T-helper 1 cell treated with Interleukin-12 subunit alpha and Interleukin-12 subunit beta and Interleukin-4 antibody, amounts not matched to agents 30 μg/mL and 1 μg/mL, for 36 hours (primary cell): ENCODE results near the gene EFNB2.

Experiments
- H3K27ac Mint-ChIP-seq: one replicate; pipeline ENCODE4 v1.8.0; 2021; ENCODE audit warnings: mild to moderate bottlenecking, mixed read lengths
- H3K27me3 Mint-ChIP-seq: one replicate; pipeline ENCODE4 v1.8.0; 2021; ENCODE audit warnings: low read depth, mixed read lengths
- H3K36me3 Mint-ChIP-seq: one replicate; pipeline ENCODE4 v1.8.0; 2021; ENCODE audit warnings: low read depth, mixed read lengths
- H3K4me1 Mint-ChIP-seq: one replicate; pipeline ENCODE4 v1.8.0; 2021; ENCODE audit warnings: low read depth, mixed read lengths
- H3K4me3 Mint-ChIP-seq: one replicate; pipeline ENCODE4 v1.8.0; 2021; ENCODE audit warnings: mild to moderate bottlenecking, moderate library complexity, mixed read lengths
- H3K9me3 Mint-ChIP-seq: one replicate; pipeline ENCODE4 v1.8.0; 2021; ENCODE audit warnings: mixed read lengths

EFNB2 gene

GRCh38 chr13:106533943-106534638, 1.4 kb downstream of the EFNB2 start:
- H3K4me3 Mint-ChIP-seq, result peak overlapping the region; percentile 46
- peaks cover 58% of the 10 kb centered on the region for H3K27me3 Mint-ChIP-seq
- peaks cover 18% of the 10 kb centered on the region for H3K4me1 Mint-ChIP-seq
- no peak overlapping the region for H3K27ac Mint-ChIP-seq
- H3K36me3 Mint-ChIP-seq, result no peaks in the 10 kb centered on the region
- no peaks in the 10 kb centered on the region for H3K9me3 Mint-ChIP-seq

DNA sequence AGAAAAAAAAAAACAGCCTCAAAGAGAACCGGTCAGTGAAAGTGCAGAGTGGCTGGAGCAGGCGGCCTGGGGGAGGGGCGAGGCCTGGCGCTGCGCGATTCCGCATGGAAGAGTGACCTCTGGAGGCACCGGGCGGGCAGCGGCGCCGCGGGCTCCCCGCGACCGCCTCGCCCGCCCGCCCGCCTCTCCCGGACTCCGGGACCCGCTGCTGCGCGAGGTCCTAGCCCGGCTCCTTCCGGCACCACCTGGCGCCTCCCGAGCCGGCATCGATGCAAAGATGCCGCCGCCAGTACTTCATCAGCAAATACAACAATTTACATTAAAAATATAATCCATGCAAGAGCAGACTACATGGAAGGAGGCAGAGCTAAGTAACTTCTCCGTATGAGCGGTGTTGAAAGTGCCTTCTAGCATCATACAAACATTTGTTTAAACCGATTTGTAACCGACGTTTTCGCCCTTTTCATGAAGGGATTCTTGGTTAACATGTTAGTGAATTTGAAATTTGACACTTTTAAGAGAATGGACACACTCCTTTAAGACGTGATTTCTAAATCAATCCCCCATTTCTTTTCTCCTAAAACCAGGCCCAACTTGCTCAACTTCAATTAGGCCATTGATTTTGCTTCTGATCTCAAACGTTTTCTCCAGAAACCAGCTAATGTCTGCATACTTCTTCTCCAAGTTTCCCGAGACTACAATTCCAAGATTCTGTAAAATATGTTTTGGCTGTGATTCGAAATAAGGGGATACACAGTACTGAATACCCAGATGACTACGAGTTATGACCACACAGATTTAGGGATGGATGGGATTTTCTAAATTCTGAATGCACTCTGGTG, 2.1 kb downstream of the EFNB2 start:
- H3K27ac Mint-ChIP-seq, result peak overlapping the region; percentile 65
- peak overlapping the region; percentile 42 for H3K4me3 Mint-ChIP-seq
- peaks cover 18% of the 10 kb centered on the region for H3K4me1 Mint-ChIP-seq
- H3K9me3 Mint-ChIP-seq, result no peaks in the 10 kb centered on the region
- H3K36me3 Mint-ChIP-seq, result no peaks in the 10 kb centered on the region
- H3K27me3 Mint-ChIP-seq, result peaks cover 62% of the 10 kb centered on the region

DNA sequence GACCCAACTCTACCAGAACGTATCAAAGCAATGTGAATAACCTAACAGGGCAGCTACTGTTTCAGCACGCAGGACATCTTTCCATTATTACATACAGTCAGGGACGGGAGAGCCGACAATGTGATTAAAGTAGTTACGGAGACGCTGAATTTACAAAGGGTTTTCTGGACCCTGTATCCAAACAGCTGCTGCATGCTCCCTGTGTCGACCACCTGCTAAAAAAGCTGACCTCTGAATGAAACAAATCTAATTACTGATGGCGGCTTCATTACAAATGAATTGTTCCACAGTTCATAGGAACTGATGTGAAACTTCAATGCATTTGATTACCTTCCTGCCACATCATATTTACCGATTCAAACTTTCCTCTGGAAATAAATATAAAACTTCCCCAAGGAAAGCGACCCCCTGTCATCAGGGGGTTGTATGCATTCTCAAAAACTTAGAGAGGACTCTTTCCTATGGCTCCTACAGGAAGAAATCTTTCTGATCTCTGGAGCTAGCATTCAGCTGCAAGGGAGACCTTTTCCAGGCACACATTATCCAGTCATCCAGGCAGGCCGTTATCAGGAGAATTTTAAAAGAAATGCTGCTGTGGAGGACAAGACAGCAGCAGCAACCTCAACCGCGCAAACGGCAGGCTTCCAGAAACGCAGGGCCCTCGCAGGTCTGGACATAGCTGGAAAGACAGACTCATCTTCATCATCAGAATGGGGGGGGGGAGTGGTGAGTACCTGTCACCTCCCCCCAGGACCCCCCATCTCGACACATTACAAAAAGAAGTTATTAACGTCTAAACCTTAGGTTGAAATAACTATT, 3.1 kb downstream of the EFNB2 start:
- H3K27ac Mint-ChIP-seq, result no peak overlapping the region
- H3K4me3 Mint-ChIP-seq, result peak overlapping the region; percentile 23
- no peaks in the 10 kb centered on the region for H3K9me3 Mint-ChIP-seq
- H3K27me3 Mint-ChIP-seq, result peaks cover 71% of the 10 kb centered on the region
- H3K4me1 Mint-ChIP-seq, result peaks cover 18% of the 10 kb centered on the region
- no peaks in the 10 kb centered on the region for H3K36me3 Mint-ChIP-seq

DNA sequence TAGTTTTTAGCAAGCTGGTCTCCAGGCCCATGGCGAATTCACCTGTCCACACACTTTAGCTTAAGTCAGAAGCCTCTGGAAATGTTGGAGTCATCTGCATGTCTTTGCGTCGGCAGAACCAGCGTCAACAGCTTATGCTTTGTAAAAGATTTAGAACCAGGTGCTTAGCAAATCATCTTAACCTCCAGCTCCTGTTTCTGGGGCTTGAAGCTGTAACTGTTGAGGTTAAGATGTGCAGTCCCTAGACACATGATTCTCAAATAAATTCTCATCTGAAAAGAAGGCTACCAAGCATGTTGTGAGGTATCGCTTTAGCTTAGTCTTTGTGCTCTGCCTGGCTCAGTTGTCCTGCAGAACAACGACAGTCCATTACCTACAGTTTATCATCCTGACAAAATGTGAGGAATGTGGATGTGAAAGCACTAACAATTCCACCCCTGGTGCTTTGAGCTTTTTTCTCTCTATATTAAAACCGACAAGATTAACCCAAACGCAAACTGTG, 4.4 kb downstream of the EFNB2 start:
- H3K9me3 Mint-ChIP-seq, result no peaks in the 10 kb centered on the region
- peaks cover 15% of the 10 kb centered on the region for H3K4me1 Mint-ChIP-seq
- peaks cover 63% of the 10 kb centered on the region for H3K27me3 Mint-ChIP-seq
- H3K4me3 Mint-ChIP-seq, result no peak overlapping the region
- H3K27ac Mint-ChIP-seq, result no peak overlapping the region
- H3K36me3 Mint-ChIP-seq, result no peaks in the 10 kb centered on the region

DNA sequence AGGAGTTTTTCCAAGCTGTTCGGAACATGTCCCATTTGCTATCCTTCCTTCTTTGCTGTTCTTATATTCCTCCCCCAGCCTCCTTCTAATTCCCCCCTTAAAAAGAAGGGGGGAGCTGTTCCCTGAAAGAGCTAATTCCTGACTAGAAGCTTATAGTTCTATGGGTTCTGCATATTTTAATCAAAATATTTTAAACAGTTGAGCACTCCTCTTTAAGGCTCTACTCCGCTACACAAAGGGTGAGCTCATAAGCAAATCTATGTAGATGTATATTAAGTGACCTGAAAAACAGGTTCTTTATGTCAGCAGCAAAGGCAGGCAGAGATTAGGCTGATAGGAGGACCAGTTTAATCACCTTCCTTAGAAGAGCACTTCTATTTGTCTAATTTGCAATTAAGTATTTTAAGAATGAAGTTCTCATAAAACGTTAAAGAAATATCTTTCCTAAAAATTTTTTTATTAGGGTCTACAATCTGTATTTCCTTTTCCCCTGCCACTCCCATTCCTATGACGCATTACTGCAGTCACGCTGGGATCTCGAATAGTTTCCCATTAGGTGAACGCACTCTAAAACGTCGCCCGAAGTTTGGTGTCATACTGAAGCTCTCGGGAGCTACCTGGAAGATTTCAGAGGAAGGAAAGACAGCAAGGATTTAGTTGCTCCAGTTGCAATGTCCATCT, 5.2 kb downstream of the EFNB2 start:
- no peak overlapping the region for H3K27ac Mint-ChIP-seq
- H3K4me3 Mint-ChIP-seq, result no peak overlapping the region
- no peaks in the 10 kb centered on the region for H3K9me3 Mint-ChIP-seq
- peaks cover 63% of the 10 kb centered on the region for H3K27me3 Mint-ChIP-seq
- no peaks in the 10 kb centered on the region for H3K36me3 Mint-ChIP-seq
- peaks cover 15% of the 10 kb centered on the region for H3K4me1 Mint-ChIP-seq

DNA sequence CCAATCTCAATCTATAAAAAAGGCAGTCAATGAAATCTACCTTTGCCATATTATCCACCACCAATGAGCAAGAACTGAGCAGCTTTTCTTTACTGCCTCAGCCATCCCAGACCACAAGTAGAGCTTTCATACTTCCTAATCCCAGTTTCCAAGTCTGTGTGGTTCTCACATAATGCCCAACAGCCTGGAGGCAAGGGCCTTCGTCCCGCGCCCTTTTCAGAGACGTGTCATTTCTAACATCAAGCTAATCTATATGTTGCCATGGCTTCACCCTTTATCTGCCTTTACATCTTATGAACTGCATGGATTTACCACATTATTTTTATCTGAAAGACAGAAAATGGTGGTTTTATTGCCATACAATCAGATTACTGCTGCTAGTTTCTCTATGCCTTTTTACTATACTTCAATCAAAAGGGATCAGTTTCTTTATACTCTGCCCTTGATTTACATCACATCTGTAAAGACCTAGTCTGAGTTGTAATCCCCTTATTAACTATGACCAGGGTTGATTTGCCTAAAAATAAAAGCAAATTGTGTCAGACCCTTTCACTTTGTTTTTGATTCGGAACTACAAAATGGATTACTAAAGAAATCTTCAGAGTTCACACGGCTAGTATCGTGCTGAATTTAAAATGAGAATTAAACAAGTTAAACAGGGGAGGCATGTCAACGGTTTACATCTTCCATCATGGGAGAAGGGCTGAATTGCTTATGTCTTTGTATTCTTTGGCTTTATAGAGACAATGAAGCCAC, 5.9 kb downstream of the EFNB2 start:
- peaks cover 15% of the 10 kb centered on the region for H3K4me1 Mint-ChIP-seq
- H3K27ac Mint-ChIP-seq, result no peak overlapping the region
- no peak overlapping the region for H3K4me3 Mint-ChIP-seq
- peaks cover 64% of the 10 kb centered on the region for H3K27me3 Mint-ChIP-seq
- no peaks in the 10 kb centered on the region for H3K36me3 Mint-ChIP-seq
- no peaks in the 10 kb centered on the region for H3K9me3 Mint-ChIP-seq

GRCh38 chr13:106528718-106529414, 6.6 kb downstream of the EFNB2 start:
- H3K27me3 Mint-ChIP-seq, result peaks cover 63% of the 10 kb centered on the region

GRCh38 chr13:106527826-106528225, 7.6 kb downstream of the EFNB2 start:
- Mint-ChIP-seq H3K27me3 (peaks cover 52% of the 10 kb centered on the region), H3K9me3 (no peaks in the 10 kb centered on the region), H3K4me3 (no peak overlapping the region), H3K27ac (no peak overlapping the region), H3K4me1 (peaks cover 5% of the 10 kb centered on the region), H3K36me3 (no peaks in the 10 kb centered on the region)

More at GRCh38 chr13:106528718-106529414, 6.6 kb downstream of the EFNB2 start:
- Mint-ChIP-seq H3K36me3 (no peaks in the 10 kb centered on the region), H3K27ac (no peak overlapping the region), H3K9me3 (no peaks in the 10 kb centered on the region), H3K4me1 (peaks cover 13% of the 10 kb centered on the region), H3K4me3 (no peak overlapping the region)

DNA sequence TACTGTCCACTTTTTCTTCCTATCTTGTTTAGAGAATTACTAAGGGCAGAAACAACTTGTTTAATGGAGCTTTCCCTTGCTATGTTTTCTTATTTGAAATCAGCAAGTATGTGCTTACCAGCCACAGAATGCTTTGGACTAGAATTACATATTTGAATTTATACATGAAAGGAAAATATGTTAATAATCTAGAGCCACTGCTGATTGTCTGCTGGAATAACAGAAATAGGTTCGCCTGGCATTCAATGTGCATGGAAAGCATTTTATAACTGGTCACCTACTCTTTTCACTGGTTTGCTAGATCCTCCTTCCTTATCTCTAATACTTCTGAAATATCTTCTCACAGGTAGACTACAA, 8.0 kb downstream of the EFNB2 start:
- Mint-ChIP-seq H3K36me3 (no peaks in the 10 kb centered on the region), H3K27ac (no peak overlapping the region), H3K27me3 (peaks cover 48% of the 10 kb centered on the region), H3K9me3 (no peaks in the 10 kb centered on the region), H3K4me3 (no peak overlapping the region), H3K4me1 (peaks cover under 1% of the 10 kb centered on the region)

DNA sequence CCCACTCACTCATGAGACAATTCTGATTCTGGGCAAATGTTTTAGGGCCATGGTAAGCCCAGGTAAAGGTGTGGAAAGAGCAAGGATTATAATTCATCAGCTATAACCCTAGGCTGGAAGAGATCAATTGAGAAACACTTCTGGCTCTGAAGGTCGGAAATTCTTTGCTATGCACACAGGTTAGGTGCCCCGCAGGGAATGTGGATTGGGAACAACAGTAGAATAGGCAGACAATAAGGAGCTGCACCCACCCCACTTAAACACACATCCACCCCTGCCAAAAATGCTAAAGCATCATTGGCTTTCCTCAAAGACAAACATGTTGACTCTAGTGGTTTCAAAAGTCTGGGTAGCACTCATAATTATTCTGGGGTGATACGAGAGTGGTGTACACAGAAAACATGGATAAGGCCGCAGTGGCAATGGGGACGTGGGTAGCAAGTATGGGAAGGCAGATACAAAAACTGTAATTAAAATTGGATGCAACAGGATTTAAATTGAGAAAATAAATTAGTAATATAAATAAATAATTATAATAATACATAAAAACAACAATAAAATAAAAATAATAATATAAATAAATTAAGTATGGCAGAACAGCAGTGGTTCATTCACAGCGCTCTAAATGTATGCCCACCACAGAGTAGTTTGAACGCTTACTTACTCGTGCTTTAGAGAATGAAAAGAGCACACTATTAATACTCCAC, 8.6 kb downstream of the EFNB2 start:
- Mint-ChIP-seq H3K9me3 (no peaks in the 10 kb centered on the region), H3K4me1 (no peaks in the 10 kb centered on the region), H3K4me3 (no peak overlapping the region), H3K27ac (no peak overlapping the region), H3K36me3 (no peaks in the 10 kb centered on the region), H3K27me3 (peaks cover 44% of the 10 kb centered on the region)

DNA sequence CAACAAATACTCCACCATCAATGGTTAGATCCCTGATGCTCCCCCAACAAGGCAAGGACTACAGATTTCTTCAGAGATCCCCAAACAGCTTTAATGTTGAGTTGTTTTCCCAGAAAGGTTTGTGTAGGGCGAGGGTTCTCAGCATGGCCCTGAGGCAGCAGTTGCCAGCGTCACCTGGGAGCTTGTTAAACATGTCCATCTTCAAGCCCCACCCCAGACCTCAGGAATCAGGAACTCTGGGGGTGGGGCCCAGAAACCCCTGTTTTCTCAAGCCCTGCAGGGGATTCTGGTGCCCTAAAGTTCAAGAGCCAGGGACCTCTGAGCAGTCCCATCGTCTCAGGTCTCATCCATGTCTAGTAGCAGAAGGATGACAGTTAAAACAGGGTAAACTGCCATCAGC, 9.6 kb downstream of the EFNB2 start:
- peaks cover 37% of the 10 kb centered on the region for H3K27me3 Mint-ChIP-seq
- H3K36me3 Mint-ChIP-seq, result no peaks in the 10 kb centered on the region
- no peak overlapping the region for H3K27ac Mint-ChIP-seq
- H3K4me3 Mint-ChIP-seq, result no peak overlapping the region
- no peaks in the 10 kb centered on the region for H3K9me3 Mint-ChIP-seq
- no peaks in the 10 kb centered on the region for H3K4me1 Mint-ChIP-seq

DNA sequence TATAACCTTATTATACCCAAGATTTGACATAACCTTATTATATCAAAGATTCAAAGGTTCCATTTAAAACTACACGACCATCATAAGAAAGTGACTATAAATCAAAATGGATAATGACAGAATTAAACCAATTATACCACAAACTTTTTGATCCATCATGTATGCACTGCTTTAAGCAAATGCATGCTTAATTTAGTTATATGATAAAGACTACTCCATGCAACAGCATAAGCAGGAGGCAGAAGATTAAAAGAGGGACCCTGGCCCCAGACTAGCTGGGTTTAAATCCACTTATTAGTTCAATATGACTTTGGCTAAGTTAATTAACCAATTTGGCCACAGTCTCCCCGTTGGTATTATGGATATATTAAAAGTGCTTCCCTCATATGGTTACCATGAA, 11.4 kb downstream of the EFNB2 start:
- Mint-ChIP-seq H3K27ac (no peak overlapping the region), H3K4me3 (no peak overlapping the region), H3K9me3 (no peaks in the 10 kb centered on the region), H3K4me1 (no peaks in the 10 kb centered on the region), H3K27me3 (peaks cover 27% of the 10 kb centered on the region), H3K36me3 (no peaks in the 10 kb centered on the region)

DNA sequence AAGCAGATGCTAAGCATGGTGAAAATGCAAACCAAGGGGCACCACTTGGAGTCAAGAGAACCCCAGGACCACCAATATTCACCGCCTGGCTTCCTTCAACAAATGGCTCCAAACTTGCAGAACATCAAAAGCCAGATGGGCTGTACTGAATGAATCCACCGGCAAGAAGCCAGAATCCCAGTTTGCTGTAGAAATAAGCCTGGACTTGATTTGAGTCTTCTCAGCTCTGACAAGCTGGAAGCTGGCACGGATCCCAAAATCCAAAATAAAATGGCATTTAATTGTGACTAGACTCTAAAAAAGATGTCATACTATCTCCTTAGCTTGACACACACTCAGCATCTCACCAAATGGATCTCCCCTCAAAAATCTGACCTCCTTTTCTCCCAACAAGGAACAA, 11.9 kb downstream of the EFNB2 start:
- Mint-ChIP-seq H3K27me3 (peaks cover 26% of the 10 kb centered on the region), H3K4me1 (no peaks in the 10 kb centered on the region), H3K27ac (no peak overlapping the region), H3K9me3 (no peaks in the 10 kb centered on the region), H3K4me3 (no peak overlapping the region), H3K36me3 (no peaks in the 10 kb centered on the region)
